Neural cell (in vitro differentiated cells): ENCODE measurements around the gene NTRK2. TPM values are rescaled to one million over a fixed set of nuclear protein-coding genes. Genes with fewer than 3 reads are reported as not detected.

Source experiments
- H2AFZ ChIP-seq: fragments of 200-600, 300-800 bp; sonication (generic), shearing (Covaris generic); 2 replicates; pipeline ENCODE4 v1.6.0; 2014; ENCODE audit warnings: low read depth, mild to moderate bottlenecking, antibody characterized with exemption, low read length, moderate library complexity
- H3F3A ChIP-seq: fragments of 200-600 bp; shearing (Covaris generic); 2 replicates; pipeline ENCODE4 v1.6.1; 2016; ENCODE audit warnings: mild to moderate bottlenecking, moderate library complexity, mixed read lengths, antibody characterized with exemption, low read length; ENCODE audit not compliant: insufficient read depth, poor library complexity, severe bottlenecking
- H3K27ac ChIP-seq: fragments of 200-600, 300-800 bp; sonication (generic), shearing (Covaris generic); 2 replicates; pipeline ENCODE4 v1.5.1; 2014; ENCODE audit warnings: mild to moderate bottlenecking, low read length, moderate library complexity
- H3K27me3 ChIP-seq: fragments of 300-800, 200-600 bp; sonication (generic), shearing (Covaris generic); 2 replicates; pipeline ENCODE4 v1.6.0; 2014; ENCODE audit warnings: mild to moderate bottlenecking, low read depth, low read length, moderate library complexity; ENCODE audit not compliant: insufficient read depth
- H3K36me3 ChIP-seq: fragments of 300-800, 200-600 bp; sonication (generic), shearing (Covaris generic); 2 replicates; pipeline ENCODE4 v1.5.1; 2014; ENCODE audit warnings: mild to moderate bottlenecking, antibody characterized with exemption, low read length, moderate library complexity; ENCODE audit not compliant: insufficient read depth
- H3K4me2 ChIP-seq: fragments of 300-800, 200-600 bp; sonication (generic), shearing (Covaris generic); 2 replicates; pipeline ENCODE4 v1.6.0; 2014; ENCODE audit warnings: mild to moderate bottlenecking, low read length
- H3K4me3 ChIP-seq: fragments of 300-800, 200-600 bp; sonication (generic), shearing (Covaris generic); 2 replicates; pipeline ENCODE4 v1.5.1; 2014; ENCODE audit warnings: mild to moderate bottlenecking, low read length, moderate library complexity
- H3K79me2 ChIP-seq: fragments of 200-600 bp; shearing (Covaris generic); replicated peaks from 2 replicates; pipeline ENCODE4 v1.6.0; 2014; ENCODE audit warnings: mild to moderate bottlenecking, low read length, moderate library complexity; ENCODE audit not compliant: insufficient read depth
- H3K9ac ChIP-seq: fragments of 300-800, 200-600 bp; sonication (generic), shearing (Covaris generic); 2 replicates; pipeline ENCODE4 v1.6.1; 2016; ENCODE audit warnings: mild to moderate bottlenecking, low read length, mixed read lengths
- H3K9me2 ChIP-seq: fragments of 200-600 bp; shearing (Covaris generic); 2 replicates; pipeline ENCODE4 v1.6.1; 2016; ENCODE audit warnings: mild to moderate bottlenecking, low read length, mixed read lengths; ENCODE audit not compliant: insufficient read depth
- H3K9me3 ChIP-seq: fragments of 200-600, 300-800 bp; sonication (generic), shearing (Covaris generic); 2 replicates; pipeline ENCODE4 v1.6.1; 2016; ENCODE audit warnings: mild to moderate bottlenecking, mixed run types, low read length, moderate library complexity, mixed read lengths
- H4K20me1 ChIP-seq: fragments of 200-600 bp; shearing (Covaris generic); 2 replicates; pipeline ENCODE4 v1.6.1; 2016; ENCODE audit warnings: mild to moderate bottlenecking, mixed run types; ENCODE audit not compliant: insufficient read depth
- EP300 ChIP-seq: fragments of 450-650 bp; conservative IDR thresholded peaks from 2 replicates; pipeline ENCODE4 v1.6.1; 2014; ENCODE audit warnings: antibody characterized with exemption, mild to moderate bottlenecking, moderate library complexity; ENCODE audit not compliant: poor library complexity, severe bottlenecking
- EZH2 ChIP-seq: fragments of 200-600, 300-800 bp; shearing (Covaris generic), sonication (generic); IDR thresholded peaks from 2 replicates; pipeline ENCODE4 v1.6.1; 2014; ENCODE audit warnings: antibody characterized with exemption, low read length, borderline replicate concordance, mild to moderate bottlenecking; ENCODE audit not compliant: insufficient read depth, poor library complexity, severe bottlenecking
- MXI1 ChIP-seq: fragments of 450-650 bp; conservative IDR thresholded peaks from 2 replicates; pipeline ENCODE4 v1.6.1; 2014; ENCODE audit warnings: antibody characterized with exemption, mild to moderate bottlenecking; ENCODE audit not compliant: poor library complexity, severe bottlenecking
- POLR2AphosphoS5 ChIP-seq: IDR thresholded peaks from 2 replicates; pipeline ENCODE4 v1.6.1; 2012
- RAD21 ChIP-seq: fragments of 450-650 bp; conservative IDR thresholded peaks from 2 replicates; pipeline ENCODE4 v1.6.1; 2014; ENCODE audit warnings: antibody characterized with exemption, mild to moderate bottlenecking, moderate library complexity
- REST ChIP-seq: IDR thresholded peaks from 2 replicates; pipeline ENCODE4 v1.6.1; 2012; ENCODE audit warnings: borderline replicate concordance
- SMC3 ChIP-seq: fragments of 450-650 bp; conservative IDR thresholded peaks from 2 replicates; pipeline ENCODE4 v1.6.1; 2014; ENCODE audit warnings: antibody characterized with exemption, mild to moderate bottlenecking, moderate library complexity; ENCODE audit not compliant: poor library complexity
- TAF1 ChIP-seq: IDR thresholded peaks from 2 replicates; pipeline ENCODE4 v1.6.1; 2012; ENCODE audit warnings: low read depth
- polyA plus RNA-seq: library from polyadenylated mRNA; depleted of rRNA; stranded (reverse); fragments of >200 nt; gene quantifications from 2 replicates; pipeline ENCODE4 v1.2.3, GENCODE V29; 2014
- TF ChIP-seq, protein P1 (sequence below): fragments of 450-650 bp; IDR thresholded peaks from 2 replicates; pipeline ENCODE4 v1.5.1; 2014; ENCODE audit warnings: antibody characterized with exemption, mild to moderate bottlenecking, moderate library complexity; ENCODE audit not compliant: poor library complexity, severe bottlenecking

The NTRK2 gene
- polyA plus RNA-seq, 1 donor from 2014 or later = 14.2 TPM

- no peak overlapping the region for H3K4me3 ChIP-seq
- H3K36me3 ChIP-seq = no peaks in the 10 kb centered on the region
- H3K9ac ChIP-seq = no peak overlapping the region
- H3K79me2 ChIP-seq = no peaks in the 10 kb centered on the region
- no peaks in the 10 kb centered on the region for H4K20me1 ChIP-seq
- H2AFZ ChIP-seq = no peak overlapping the region
- H3K27me3 ChIP-seq = no peaks in the 10 kb centered on the region
- no peak overlapping the region for H3K27ac ChIP-seq
- H3K9me2 ChIP-seq = no peaks in the 10 kb centered on the region
- H3K4me2 ChIP-seq = no peak overlapping the region
- TF ChIP-seq RAD21 (no peak), SMC3 (no peak), TAF1 (no peak), MXI1 (no peak), EZH2 (no peak), POLR2AphosphoS5 (no peak), REST (no peak), EP300 (no peak)
- TF ChIP-seq, protein P1, sequence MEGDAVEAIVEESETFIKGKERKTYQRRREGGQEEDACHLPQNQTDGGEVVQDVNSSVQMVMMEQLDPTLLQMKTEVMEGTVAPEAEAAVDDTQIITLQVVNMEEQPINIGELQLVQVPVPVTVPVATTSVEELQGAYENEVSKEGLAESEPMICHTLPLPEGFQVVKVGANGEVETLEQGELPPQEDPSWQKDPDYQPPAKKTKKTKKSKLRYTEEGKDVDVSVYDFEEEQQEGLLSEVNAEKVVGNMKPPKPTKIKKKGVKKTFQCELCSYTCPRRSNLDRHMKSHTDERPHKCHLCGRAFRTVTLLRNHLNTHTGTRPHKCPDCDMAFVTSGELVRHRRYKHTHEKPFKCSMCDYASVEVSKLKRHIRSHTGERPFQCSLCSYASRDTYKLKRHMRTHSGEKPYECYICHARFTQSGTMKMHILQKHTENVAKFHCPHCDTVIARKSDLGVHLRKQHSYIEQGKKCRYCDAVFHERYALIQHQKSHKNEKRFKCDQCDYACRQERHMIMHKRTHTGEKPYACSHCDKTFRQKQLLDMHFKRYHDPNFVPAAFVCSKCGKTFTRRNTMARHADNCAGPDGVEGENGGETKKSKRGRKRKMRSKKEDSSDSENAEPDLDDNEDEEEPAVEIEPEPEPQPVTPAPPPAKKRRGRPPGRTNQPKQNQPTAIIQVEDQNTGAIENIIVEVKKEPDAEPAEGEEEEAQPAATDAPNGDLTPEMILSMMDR = no peak
- H3F3A ChIP-seq = no peaks in the 10 kb centered on the region
- no peaks in the 10 kb centered on the region for H3K9me3 ChIP-seq
Observed at GRCh38 chr9:84679571-84679970, 10.0 kb downstream of the NTRK2 start.

DNA sequence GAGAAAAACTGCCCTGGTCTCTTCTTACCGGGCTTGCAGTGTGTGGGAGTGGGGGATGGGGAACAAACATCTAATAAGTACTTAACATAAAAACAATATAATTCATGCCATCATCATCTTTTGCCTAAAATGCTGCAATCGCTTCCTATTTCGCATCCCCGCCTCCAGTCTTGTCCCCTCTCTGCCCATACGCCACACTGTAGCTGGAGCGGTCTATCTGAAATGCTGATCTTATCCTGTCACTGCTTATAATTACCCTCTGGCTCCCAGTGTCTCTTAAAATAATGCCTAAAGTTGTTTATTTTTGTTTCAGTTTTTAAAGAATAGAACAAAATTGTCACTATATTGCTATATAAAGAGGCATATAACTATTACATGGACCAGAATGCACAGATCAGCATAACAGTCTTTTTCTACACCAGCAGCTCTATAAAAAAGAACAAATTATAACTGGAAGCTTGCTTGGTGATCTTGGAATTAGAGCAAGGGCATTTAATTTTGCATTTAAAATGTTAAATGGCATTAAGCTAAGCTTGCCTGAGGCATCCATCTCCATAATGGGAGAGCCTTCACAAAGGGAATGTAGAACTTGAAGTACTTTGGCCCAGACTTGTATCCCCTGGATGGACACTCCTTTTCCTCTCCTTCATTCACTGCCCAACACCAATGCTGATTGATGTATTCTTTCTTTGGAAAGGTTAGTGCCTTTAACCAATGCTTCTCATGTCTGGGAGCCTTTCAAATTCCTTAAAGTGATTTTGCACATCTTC, 12.2 kb downstream of the NTRK2 start:
- Histone ChIP-seq H3K4me2 (no peak overlapping the region), H3K9me3 (no peaks in the 10 kb centered on the region), H3K36me3 (no peaks in the 10 kb centered on the region), H3F3A (no peaks in the 10 kb centered on the region), H3K4me3 (no peak overlapping the region), H4K20me1 (no peaks in the 10 kb centered on the region), H3K9ac (no peak overlapping the region), H3K27me3 (no peaks in the 10 kb centered on the region), H3K79me2 (no peaks in the 10 kb centered on the region), H3K27ac (no peak overlapping the region), H3K9me2 (no peaks in the 10 kb centered on the region), H2AFZ (no peak overlapping the region)
- TF ChIP-seq MXI1 (no peak), TAF1 (no peak), RAD21 (no peak), EP300 (no peak), POLR2AphosphoS5 (no peak), SMC3 (no peak), EZH2 (no peak)
- TF ChIP-seq, protein P1 = no peak
